ENCODE results near the gene NSMF.

DNA sequence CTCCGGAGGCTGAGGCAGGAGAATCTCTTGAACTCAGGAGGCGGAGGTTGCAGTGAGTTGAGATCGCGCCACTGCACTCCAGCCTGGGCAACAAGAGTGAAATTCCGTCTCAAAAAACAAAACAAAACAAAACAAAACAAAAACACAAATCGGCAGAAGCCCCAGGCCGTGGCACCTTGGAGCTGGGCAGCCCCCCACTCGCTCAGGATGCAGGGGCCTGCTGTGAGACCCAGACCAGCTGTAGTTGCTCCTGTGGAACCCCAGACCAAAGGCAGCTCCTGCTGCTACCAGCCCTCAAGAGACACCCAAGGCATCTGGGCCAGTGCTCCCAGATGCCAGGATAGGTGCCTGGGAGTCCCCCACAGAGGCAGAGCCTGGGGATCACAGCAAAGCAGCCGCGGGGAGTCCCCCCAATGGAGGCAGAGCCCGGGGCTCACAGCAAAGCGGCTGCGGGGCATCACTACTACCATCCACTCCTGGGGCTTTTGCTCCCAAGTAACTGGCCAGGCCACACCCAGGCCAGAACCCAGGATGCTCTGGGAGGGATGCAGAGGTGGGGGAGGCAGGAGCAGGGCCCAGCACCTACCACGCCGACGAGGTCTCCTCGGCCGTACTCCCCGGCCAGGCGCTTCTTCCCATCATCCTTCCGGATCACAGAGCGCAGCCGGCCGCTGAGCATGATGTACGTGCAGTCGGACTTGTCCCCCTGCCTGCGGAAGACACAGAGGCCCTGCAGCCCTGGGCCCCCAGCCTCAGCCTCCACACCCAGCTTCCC lies 37.7 kb upstream of the NSMF start:
- TF ChIP-seq, protein P1, sequence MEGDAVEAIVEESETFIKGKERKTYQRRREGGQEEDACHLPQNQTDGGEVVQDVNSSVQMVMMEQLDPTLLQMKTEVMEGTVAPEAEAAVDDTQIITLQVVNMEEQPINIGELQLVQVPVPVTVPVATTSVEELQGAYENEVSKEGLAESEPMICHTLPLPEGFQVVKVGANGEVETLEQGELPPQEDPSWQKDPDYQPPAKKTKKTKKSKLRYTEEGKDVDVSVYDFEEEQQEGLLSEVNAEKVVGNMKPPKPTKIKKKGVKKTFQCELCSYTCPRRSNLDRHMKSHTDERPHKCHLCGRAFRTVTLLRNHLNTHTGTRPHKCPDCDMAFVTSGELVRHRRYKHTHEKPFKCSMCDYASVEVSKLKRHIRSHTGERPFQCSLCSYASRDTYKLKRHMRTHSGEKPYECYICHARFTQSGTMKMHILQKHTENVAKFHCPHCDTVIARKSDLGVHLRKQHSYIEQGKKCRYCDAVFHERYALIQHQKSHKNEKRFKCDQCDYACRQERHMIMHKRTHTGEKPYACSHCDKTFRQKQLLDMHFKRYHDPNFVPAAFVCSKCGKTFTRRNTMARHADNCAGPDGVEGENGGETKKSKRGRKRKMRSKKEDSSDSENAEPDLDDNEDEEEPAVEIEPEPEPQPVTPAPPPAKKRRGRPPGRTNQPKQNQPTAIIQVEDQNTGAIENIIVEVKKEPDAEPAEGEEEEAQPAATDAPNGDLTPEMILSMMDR (IDR thresholded peaks at IDR 0.05) = no peak
- TF ChIP-seq EZH2 (IDR thresholded peaks at IDR 0.05; ENCODE audit: borderline replicate concordance, insufficient read depth, low read depth, low read length, poor library complexity, severe bottlenecking) = no peak

Measured in B cell (primary cell).